Ectodermal cell (in vitro differentiated cells): ENCODE measurements around the gene SPINT1.

Experiments used
- H3K27ac ChIP-seq: 2 replicates; pipeline ENCODE4 v1.7.0; 2013; ENCODE audit warnings: mild to moderate bottlenecking, low read depth, low read length; ENCODE audit not compliant: insufficient read depth, poor library complexity, severe bottlenecking
- H3K27me3 ChIP-seq: 2 replicates; pipeline ENCODE4 v1.7.0; 2013; ENCODE audit warnings: mild to moderate bottlenecking, low read length; ENCODE audit not compliant: insufficient read depth, control insufficient read depth, poor library complexity, severe bottlenecking
- H3K36me3 ChIP-seq: one replicate; pipeline ENCODE4 v1.7.0; 2013; ENCODE audit warnings: low read length; ENCODE audit not compliant: control insufficient read depth, insufficient read depth
- H3K4me1 ChIP-seq: one replicate; pipeline ENCODE4 v1.7.0; 2013; ENCODE audit warnings: low read length; ENCODE audit not compliant: control insufficient read depth, insufficient read depth
- H3K4me3 ChIP-seq: 2 replicates; pipeline ENCODE4 v1.7.0; 2013; ENCODE audit warnings: low read depth, low read length, control low read depth; ENCODE audit not compliant: insufficient read depth
- H3K9me3 ChIP-seq: 2 replicates; pipeline ENCODE4 v1.7.0; 2013; ENCODE audit warnings: mild to moderate bottlenecking, low read length, moderate library complexity; ENCODE audit not compliant: control insufficient read depth
- WGBS, 2 experiments: methylation state at CpG; one replicate each; pipeline ENCODE4 v1.1.7; 2013; ENCODE audit warnings: missing lambda C conversion rate in 2 of 2; 5-methylcytosine and 5-hydroxymethylcytosine counted together

Gene SPINT1

DNA sequence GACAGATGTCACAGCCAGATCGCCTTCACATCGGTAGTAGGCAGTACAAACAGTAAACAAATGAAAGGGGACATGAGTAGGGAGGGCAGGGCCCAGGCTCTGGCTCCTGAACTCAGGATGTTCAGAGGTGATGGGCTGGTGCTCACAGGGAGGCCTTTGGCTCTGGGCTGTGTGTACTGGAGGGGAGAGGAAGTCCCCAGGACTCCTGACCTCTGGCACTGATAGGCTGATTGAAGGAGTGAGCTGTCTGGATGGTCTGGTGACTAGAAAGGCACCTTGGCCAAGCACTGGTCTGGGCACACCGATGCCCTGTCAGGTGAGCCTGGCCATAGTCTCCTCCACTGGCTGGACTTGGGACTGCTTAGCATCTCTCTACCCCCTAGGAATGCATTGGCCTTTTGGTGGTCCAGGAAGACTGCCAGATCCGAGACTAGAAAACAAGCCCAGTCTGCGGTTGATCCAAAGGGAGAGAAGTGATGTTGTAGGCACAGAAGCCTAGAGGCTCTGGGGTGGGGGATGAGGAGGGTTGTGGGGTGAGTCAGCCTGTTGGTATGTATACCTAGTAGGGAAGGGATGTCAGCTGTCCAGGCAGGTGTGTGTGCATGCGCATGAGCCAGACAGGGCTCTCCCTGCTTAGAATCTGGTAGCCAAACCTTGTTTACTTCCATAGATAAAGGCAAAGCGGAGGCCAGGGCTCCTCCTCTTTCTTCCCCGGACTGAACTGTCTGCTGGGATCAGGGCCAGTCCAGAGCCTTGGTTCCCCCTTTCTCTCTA is 1.9 kb downstream of the SPINT1 start:
- H3K27ac ChIP-seq = no peak overlapping the region
- peaks cover 48% of the 10 kb centered on the region for H3K27me3 ChIP-seq
- H3K4me1 ChIP-seq = peaks cover 10% of the 10 kb centered on the region
- no peaks in the 10 kb centered on the region for H3K9me3 ChIP-seq
- WGBS, 2 experiments = 84 to 85% methylated on average over 8 of the region's 8 CpGs
- no peak overlapping the region for H3K4me3 ChIP-seq
- no peaks in the 10 kb centered on the region for H3K36me3 ChIP-seq

DNA sequence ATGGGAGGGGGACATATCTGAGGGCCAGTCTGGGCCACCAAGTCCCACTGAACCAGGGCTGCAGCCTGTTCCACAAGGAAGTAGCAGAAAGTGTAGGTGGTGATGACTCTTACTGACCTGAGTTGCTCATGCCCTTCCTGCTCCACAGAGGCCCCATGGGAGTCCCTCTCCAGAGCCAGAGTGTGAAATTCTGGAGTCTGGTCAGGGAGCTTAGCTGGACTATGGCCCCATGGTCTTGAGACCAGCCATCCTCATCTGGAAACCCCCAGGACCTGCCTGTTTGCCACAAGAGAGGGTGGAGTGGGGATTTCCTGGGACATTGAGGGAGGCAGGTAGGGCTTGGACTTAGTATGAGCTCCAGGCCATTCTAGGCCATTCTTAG is 3.0 kb downstream of the SPINT1 start:
- H3K27me3 ChIP-seq = peaks cover 42% of the 10 kb centered on the region
- H3K4me3 ChIP-seq = no peak overlapping the region
- no peaks in the 10 kb centered on the region for H3K9me3 ChIP-seq
- H3K36me3 ChIP-seq = no peaks in the 10 kb centered on the region
- H3K4me1 ChIP-seq = peaks cover 10% of the 10 kb centered on the region
- H3K27ac ChIP-seq = no peak overlapping the region

DNA sequence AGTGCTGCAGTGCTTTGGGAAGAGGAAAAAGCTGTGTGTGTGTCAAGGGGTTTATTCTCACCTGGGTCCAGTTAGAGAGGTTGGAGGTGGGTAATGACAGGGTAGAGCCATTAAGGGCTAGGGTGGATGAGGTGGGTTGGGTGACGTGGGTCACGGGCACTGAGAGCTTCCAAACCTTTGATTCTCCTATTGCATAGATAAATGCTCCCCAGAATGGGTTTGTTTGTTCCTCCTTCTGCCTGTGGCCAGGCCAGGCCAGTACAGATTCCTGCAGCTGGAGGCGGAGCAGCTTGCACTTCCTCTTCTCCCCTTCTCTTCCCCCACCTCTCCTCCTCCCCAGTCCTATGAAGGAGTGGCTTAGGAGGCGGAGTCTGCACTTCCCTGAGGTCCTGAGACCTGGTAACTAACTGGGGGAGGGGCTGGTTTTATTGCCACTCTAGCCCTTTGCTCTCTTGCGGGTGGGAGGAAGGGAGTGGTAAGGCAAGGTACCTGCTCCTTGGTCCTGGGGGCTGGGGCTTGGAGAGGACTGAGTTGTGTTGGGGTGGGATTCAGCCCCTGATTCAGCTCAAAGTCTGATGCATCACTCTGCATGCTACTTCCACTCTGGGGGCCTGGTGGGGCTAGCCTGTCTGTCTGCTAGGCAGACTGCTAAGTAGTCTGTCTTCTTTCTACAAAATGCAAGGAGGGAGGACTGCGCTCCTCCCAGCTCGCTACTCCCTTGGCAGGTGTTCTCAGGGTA is 3.5 kb downstream of the SPINT1 start:
- H3K4me3 ChIP-seq = no peak overlapping the region
- H3K27ac ChIP-seq = no peak overlapping the region
- peaks cover 10% of the 10 kb centered on the region for H3K4me1 ChIP-seq
- H3K9me3 ChIP-seq = no peaks in the 10 kb centered on the region
- 74 to 81% methylated on average over 7 of the region's 7 CpGs for WGBS, 2 experiments
- peaks cover 36% of the 10 kb centered on the region for H3K27me3 ChIP-seq
- no peaks in the 10 kb centered on the region for H3K36me3 ChIP-seq

DNA sequence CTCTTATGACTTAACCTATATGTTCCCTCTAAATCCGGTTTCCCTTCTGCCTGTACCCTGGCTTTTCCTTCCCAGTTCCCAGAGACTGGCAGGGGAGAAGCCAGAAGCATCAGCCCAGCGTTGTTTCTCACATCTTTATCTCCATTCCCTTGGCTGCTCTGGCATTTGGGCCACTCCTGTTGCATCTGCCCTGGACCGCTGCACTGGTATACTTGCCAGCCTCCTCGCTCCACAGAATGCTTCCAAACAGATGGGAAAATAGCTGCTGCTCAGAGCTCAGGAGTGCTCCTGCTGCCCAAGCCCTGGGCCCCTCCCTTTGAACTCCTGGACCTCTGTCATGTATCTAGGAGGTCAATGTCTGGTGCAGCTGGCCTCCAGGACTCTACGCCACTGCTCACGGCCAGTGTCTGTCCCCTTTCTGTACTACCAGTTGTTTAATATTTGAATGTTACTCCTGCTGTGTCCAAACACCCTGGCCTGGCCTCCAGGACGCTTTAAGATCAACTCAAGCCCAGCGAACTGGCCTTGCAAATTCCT is 6.8 kb downstream of the SPINT1 start:
- Histone ChIP-seq H3K9me3 (no peaks in the 10 kb centered on the region), H3K4me1 (peaks cover 10% of the 10 kb centered on the region), H3K27me3 (peaks cover 4% of the 10 kb centered on the region), H3K36me3 (no peaks in the 10 kb centered on the region), H3K4me3 (no peak overlapping the region), H3K27ac (no peak overlapping the region)
- 93 to 94% methylated on average over 8 of the region's 8 CpGs for WGBS, 2 experiments

DNA sequence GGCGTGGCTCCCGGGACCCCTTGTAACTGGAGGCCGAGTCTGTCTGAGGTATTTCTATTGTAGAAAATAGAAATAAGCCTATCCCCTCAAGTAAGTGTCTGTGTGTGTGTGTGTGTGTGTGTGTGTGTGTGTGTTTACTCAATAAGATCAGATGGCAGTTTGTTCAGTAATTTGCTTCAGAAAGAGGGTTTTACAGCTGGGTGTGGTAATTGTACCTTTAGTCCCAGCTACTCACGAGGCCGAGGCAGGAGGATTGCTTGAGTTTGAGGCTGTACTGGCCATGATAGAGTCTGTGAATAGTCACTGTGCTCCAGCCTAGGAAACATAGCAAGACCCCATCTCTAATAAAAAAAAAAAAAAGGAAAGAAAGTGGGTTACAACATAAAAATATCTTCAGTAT is 8.7 kb downstream of the SPINT1 start:
- Histone ChIP-seq H3K27ac (no peak overlapping the region), H3K36me3 (no peaks in the 10 kb centered on the region), H3K4me1 (peaks cover 13% of the 10 kb centered on the region), H3K4me3 (no peak overlapping the region), H3K27me3 (no peaks in the 10 kb centered on the region), H3K9me3 (no peaks in the 10 kb centered on the region)
- 95 to 96% methylated on average over 5 of the region's 5 CpGs for WGBS, 2 experiments

DNA sequence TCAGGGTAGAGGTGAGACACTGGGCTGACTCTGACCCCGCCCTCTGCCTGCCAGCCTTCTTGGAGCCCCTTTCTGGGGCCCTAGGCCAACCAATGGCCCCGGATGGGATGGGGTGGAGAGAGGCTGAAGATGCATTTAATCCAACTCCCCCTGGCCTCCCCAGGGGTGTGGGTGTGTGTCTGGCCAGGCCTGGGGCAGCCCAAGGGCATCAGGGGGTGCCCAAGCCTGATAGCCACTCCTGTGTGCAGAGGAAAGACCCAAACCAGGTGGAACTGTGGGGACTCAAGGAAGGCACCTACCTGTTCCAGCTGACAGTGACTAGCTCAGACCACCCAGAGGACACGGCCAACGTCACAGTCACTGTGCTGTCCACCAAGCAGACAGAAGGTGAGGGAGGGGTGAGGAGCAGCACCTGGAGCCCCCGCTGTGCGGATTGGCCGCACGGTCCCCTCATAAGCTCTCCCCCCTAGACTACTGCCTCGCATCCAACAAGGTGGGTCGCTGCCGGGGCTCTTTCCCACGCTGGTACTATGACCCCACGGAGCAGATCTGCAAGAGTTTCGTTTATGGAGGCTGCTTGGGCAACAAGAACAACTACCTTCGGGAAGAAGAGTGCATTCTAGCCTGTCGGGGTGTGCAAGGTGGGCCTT is 9.5 kb downstream of the SPINT1 start:
- Histone ChIP-seq H3K27ac (no peak overlapping the region), H3K4me3 (no peak overlapping the region), H3K4me1 (peaks cover 6% of the 10 kb centered on the region), H3K36me3 (no peaks in the 10 kb centered on the region), H3K27me3 (no peaks in the 10 kb centered on the region), H3K9me3 (no peaks in the 10 kb centered on the region)
- WGBS, 2 experiments = 92 to 93% methylated on average over 16 of the region's 16 CpGs

DNA sequence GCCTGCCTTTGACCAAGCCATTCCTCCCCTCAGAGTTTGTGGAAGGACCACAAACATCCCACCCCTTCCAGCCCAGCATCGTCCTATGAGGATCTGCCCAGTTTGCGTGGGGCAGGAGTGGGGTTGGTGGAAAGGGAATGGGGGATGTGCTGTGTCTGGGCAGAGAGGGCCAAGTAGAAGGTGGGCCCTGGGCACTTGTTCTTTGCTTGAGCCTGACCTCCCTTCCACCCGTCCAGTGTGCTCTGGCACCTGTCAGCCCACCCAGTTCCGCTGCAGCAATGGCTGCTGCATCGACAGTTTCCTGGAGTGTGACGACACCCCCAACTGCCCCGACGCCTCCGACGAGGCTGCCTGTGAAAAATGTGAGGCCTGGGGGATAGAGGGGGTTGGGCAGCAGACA is 10.3 kb downstream of the SPINT1 start:
- Histone ChIP-seq H3K9me3 (no peaks in the 10 kb centered on the region), H3K36me3 (no peaks in the 10 kb centered on the region), H3K27me3 (no peaks in the 10 kb centered on the region), H3K4me3 (no peak overlapping the region), H3K4me1 (peaks cover 6% of the 10 kb centered on the region), H3K27ac (no peak overlapping the region)
- 90 to 92% methylated on average over 10 of the region's 10 CpGs for WGBS, 2 experiments

DNA sequence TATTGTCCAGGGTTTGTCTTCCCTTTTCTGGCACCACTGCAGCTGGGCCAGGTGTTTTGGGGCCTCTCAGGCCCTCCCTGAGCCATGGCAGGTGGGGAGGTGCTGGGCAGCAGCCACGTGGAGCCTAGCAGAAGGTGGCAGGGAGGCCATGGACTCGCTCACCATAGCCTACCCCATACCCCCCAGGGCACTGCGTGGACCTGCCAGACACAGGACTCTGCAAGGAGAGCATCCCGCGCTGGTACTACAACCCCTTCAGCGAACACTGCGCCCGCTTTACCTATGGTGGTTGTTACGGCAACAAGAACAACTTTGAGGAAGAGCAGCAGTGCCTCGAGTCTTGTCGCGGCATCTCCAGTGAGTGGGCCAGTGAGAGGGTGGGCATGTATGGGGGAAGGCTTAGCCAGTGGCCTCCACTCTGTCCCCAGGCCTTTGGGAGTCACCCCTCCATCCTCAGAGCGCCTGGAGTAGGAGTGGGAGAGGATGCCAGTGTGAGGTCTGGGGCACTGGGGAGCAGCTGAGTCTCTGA is 11.9 kb downstream of the SPINT1 start:
- Histone ChIP-seq H3K27me3 (no peaks in the 10 kb centered on the region), H3K4me3 (no peak overlapping the region), H3K9me3 (no peaks in the 10 kb centered on the region), H3K27ac (no peak overlapping the region), H3K4me1 (peaks cover 6% of the 10 kb centered on the region), H3K36me3 (no peaks in the 10 kb centered on the region)
- 87 to 90% methylated on average over 13 of the region's 13 CpGs for WGBS, 2 experiments

DNA sequence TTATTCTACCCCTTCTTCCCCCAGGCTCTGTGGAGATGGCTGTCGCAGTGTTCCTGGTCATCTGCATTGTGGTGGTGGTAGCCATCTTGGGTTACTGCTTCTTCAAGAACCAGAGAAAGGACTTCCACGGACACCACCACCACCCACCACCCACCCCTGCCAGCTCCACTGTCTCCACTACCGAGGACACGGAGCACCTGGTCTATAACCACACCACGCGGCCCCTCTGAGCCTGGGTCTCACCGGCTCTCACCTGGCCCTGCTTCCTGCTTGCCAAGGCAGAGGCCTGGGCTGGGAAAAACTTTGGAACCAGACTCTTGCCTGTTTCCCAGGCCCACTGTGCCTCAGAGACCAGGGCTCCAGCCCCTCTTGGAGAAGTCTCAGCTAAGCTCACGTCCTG is 12.9 kb downstream of the SPINT1 start:
- WGBS, 2 experiments = 86 to 89% methylated on average over 8 of the region's 8 CpGs
- Histone ChIP-seq H3K4me3 (no peak overlapping the region), H3K36me3 (no peaks in the 10 kb centered on the region), H3K4me1 (peaks cover 6% of the 10 kb centered on the region), H3K27me3 (no peaks in the 10 kb centered on the region), H3K27ac (no peak overlapping the region), H3K9me3 (no peaks in the 10 kb centered on the region)
